Suprapubic skin (tissue), 4 donors: ENCODE data around the gene B3GNT7.

ENCODE experiments used
- EP300 ChIP-seq: sonication (generic); formaldehyde crosslinking; IDR thresholded peaks from one replicate; pipeline ENCODE4 v1.6.1; 2017; ENCODE audit warnings: antibody characterized with exemption
- POLR2A ChIP-seq, 2 donors: fragments of 450-650 bp; IDR thresholded peaks; one replicate each; pipeline ENCODE4 v1.6.1; 2017; ENCODE audit warnings: antibody characterized with exemption in 2 of 2, mild to moderate bottlenecking in 2 of 2, moderate library complexity in 2 of 2
- POLR2AphosphoS5 ChIP-seq, 3 donors: sonication (generic); formaldehyde crosslinking; IDR thresholded peaks; one replicate each; pipeline ENCODE4 v1.6.1; 2017; ENCODE audit warnings: antibody characterized with exemption in 3 of 3
- TF ChIP-seq, protein P1 (sequence below), 2 donors: fragments of 200-600 bp in 1 of 2; fragments of 450-650 bp in 1 of 2; sonication (generic) in 1 of 2; IDR thresholded peaks; one replicate each; pipeline ENCODE4 v1.5.1; 2016 to 2019; ENCODE audit warnings: antibody characterized with exemption in 2 of 2, mild to moderate bottlenecking in 1 of 2, moderate library complexity in 1 of 2

DNA sequence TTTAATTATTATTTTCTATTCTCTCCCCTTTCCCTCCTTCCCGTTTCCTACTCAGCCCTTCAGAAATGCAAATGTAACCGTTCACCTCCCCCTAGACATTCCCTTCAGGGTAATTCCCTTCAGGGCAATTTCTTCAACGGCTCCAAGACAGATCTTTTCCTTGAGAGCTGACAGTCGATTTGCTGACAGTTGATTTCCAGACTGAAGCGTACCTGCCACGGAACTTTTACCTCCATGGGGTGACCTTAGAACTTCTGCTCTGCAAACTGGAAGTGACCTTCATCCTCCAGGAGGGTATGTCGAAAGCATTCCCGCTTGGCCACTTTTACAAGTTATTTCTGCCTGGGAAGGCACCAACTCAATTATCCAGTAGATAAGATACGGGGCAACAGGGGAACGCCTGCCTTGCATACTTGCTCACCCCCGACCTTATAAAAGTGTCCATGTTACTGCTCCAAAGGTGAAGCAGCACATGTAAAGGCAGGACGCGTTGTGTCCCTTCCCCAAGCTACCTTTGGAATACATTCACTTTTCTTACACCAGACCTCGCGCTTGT, 18.5 kb downstream of the B3GNT7 start:
- TF ChIP-seq, protein P1, sequence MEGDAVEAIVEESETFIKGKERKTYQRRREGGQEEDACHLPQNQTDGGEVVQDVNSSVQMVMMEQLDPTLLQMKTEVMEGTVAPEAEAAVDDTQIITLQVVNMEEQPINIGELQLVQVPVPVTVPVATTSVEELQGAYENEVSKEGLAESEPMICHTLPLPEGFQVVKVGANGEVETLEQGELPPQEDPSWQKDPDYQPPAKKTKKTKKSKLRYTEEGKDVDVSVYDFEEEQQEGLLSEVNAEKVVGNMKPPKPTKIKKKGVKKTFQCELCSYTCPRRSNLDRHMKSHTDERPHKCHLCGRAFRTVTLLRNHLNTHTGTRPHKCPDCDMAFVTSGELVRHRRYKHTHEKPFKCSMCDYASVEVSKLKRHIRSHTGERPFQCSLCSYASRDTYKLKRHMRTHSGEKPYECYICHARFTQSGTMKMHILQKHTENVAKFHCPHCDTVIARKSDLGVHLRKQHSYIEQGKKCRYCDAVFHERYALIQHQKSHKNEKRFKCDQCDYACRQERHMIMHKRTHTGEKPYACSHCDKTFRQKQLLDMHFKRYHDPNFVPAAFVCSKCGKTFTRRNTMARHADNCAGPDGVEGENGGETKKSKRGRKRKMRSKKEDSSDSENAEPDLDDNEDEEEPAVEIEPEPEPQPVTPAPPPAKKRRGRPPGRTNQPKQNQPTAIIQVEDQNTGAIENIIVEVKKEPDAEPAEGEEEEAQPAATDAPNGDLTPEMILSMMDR (IDR thresholded peaks at IDR 0.05), result no peak
- TF ChIP-seq EP300, result no peak
- TF ChIP-seq POLR2A (IDR thresholded peaks at IDR 0.05), result no peak
- TF ChIP-seq POLR2AphosphoS5 (IDR thresholded peaks at IDR 0.05), result no peak
